Measurements from ENCODE around the gene SGPP2.

The SGPP2 gene

GRCh38 chr2:222459983-222460382, 35.6 kb downstream of the SGPP2 start:
- peaks cover 0 to 6% (median 3%) of the 10 kb centered on the region in 5 donors for H3K27me3 ChIP-seq (ENCODE audit: control insufficient read depth in 5 of 5, insufficient read depth in 4 of 5, low read length in 5 of 5)
- H3K36me3 ChIP-seq (ENCODE audit: control insufficient read depth in 5 of 5, insufficient read depth in 5 of 5, low read length in 5 of 5) = no peaks in the 10 kb centered on the region
- H3K4me3 ChIP-seq (ENCODE audit: low read depth in 1 of 5, low read length in 5 of 5) = no peak overlapping the region
- no peak overlapping the region for H3K27ac ChIP-seq (ENCODE audit: low read depth, low read length)
- H3K4me1 ChIP-seq (ENCODE audit: control insufficient read depth in 5 of 5, insufficient read depth in 5 of 5, low read length in 5 of 5) = no peaks in the 10 kb centered on the region
- H3K9ac ChIP-seq (ENCODE audit: low read length in 5 of 5) = no peak overlapping the region
- H3K9me3 ChIP-seq (ENCODE audit: control insufficient read depth in 5 of 5, low read length in 5 of 5) = no peaks in the 10 kb centered on the region

DNA sequence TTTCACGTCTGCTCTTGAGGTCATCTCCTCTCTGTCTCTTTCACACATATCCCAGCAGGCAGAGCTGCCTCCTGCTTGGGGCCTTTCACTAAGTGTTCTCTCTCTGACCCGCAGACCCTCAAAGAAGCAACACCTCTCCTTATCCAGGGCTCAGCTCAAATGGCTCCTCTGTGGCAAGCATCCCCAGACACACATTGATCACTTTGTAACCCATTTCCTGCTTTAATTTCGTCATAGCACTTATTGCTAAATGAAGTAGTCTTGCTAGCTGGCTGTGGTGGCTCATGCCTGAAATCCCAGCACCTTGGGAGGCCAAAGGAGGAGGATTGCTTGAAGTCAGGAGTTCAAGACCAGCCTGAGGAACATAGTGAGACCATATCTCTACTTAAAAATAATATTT, 41.4 kb downstream of the SGPP2 start:
- H3K4me3 ChIP-seq (ENCODE audit: low read depth in 1 of 5, low read length in 5 of 5) = no peak overlapping the region
- no peaks in the 10 kb centered on the region for H3K9me3 ChIP-seq (ENCODE audit: control insufficient read depth in 5 of 5, low read length in 5 of 5)
- H3K27me3 ChIP-seq (ENCODE audit: control insufficient read depth in 5 of 5, insufficient read depth in 4 of 5, low read length in 5 of 5) = peaks cover 0 to 12% (median 5%) of the 10 kb centered on the region in 5 donors
- H3K4me1 ChIP-seq (ENCODE audit: control insufficient read depth in 5 of 5, insufficient read depth in 5 of 5, low read length in 5 of 5) = no peaks in the 10 kb centered on the region
- H3K9ac ChIP-seq (ENCODE audit: low read length in 5 of 5) = no peak overlapping the region
- no peaks in the 10 kb centered on the region for H3K36me3 ChIP-seq (ENCODE audit: control insufficient read depth in 5 of 5, insufficient read depth in 5 of 5, low read length in 5 of 5)
- H3K27ac ChIP-seq (ENCODE audit: low read depth, low read length) = no peak overlapping the region

DNA sequence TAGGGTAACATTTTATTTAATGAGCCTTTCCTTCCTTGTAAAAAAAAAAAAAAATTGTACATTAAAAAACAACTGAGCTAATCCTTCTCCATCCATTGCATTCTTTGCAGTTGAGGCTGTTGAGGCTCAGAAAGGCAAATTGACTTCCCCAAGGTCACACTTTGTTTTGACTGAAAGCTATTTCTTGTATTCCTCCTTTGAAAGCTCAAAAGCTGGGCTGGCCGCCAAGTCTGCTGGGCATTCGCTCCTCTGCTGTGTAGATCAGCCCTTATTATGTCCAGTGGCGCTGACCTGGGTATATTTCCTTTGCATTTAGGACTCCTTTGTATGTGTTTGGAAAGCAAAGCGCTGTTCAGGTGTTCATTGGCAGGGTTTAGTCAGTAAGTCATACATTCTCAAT, 44.0 kb downstream of the SGPP2 start:
- H3K4me3 ChIP-seq (ENCODE audit: low read depth in 1 of 5, low read length in 5 of 5) = no peak overlapping the region
- peaks cover 0 to 9% (median 5%) of the 10 kb centered on the region in 5 donors for H3K27me3 ChIP-seq (ENCODE audit: control insufficient read depth in 5 of 5, insufficient read depth in 4 of 5, low read length in 5 of 5)
- H3K36me3 ChIP-seq (ENCODE audit: control insufficient read depth in 5 of 5, insufficient read depth in 5 of 5, low read length in 5 of 5) = no peaks in the 10 kb centered on the region
- H3K9me3 ChIP-seq (ENCODE audit: control insufficient read depth in 5 of 5, low read length in 5 of 5) = no peaks in the 10 kb centered on the region
- no peaks in the 10 kb centered on the region for H3K4me1 ChIP-seq (ENCODE audit: control insufficient read depth in 5 of 5, insufficient read depth in 5 of 5, low read length in 5 of 5)
- H3K27ac ChIP-seq (ENCODE audit: low read depth, low read length) = no peak overlapping the region
- no peak overlapping the region for H3K9ac ChIP-seq (ENCODE audit: low read length in 5 of 5)

DNA sequence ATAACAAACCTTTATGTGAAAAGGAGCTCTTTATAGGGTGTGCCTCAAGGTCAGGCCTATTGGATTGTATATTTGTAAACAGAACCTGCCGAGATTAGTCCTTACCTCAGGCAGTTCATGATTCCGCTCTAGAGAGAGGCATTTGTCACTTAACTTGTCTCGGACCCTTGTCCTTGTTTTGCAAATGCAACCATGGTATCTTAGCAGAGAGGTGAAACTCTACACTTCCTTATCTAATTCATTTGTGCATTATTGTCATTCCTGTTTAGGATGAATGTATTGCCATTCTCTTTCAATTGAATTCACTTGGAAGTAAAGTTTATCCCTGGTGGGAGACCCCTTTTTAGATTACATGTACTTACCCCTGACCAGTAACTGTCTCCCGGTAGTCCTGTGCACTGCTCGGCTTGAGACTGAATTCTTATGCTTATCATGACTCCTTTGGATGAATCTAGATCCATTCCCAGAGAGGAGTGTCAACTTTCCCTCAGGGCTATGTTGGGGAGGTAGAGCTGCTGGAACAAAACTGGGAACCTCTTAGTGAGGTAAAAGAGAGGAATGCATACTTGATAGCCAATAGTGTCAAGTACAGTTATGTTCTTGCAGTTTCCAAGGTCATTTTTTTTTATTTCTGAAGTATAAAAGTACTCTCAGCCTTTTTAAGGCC, 46.6 kb downstream of the SGPP2 start:
- Histone ChIP-seq H3K9ac (ENCODE audit: low read length in 5 of 5) (no peak overlapping the region), H3K27ac (ENCODE audit: low read depth, low read length) (no peak overlapping the region), H3K36me3 (ENCODE audit: control insufficient read depth in 5 of 5, insufficient read depth in 5 of 5, low read length in 5 of 5) (no peaks in the 10 kb centered on the region), H3K9me3 (ENCODE audit: control insufficient read depth in 5 of 5, low read length in 5 of 5) (no peaks in the 10 kb centered on the region), H3K4me1 (ENCODE audit: control insufficient read depth in 5 of 5, insufficient read depth in 5 of 5, low read length in 5 of 5) (no peaks in the 10 kb centered on the region), H3K4me3 (ENCODE audit: low read depth in 1 of 5, low read length in 5 of 5) (no peak overlapping the region), H3K27me3 (ENCODE audit: control insufficient read depth in 5 of 5, insufficient read depth in 4 of 5, low read length in 5 of 5) (peaks cover 0 to 5% (median 3%) of the 10 kb centered on the region in 5 donors)

- no peak overlapping the region for H3K4me3 ChIP-seq (ENCODE audit: low read depth in 1 of 5, low read length in 5 of 5)
- H3K9ac ChIP-seq (ENCODE audit: low read length in 5 of 5) = no peak overlapping the region
- H3K27ac ChIP-seq (ENCODE audit: low read depth, low read length) = no peak overlapping the region
- H3K4me1 ChIP-seq (ENCODE audit: control insufficient read depth in 5 of 5, insufficient read depth in 5 of 5, low read length in 5 of 5) = no peaks in the 10 kb centered on the region
- H3K27me3 ChIP-seq (ENCODE audit: control insufficient read depth in 5 of 5, insufficient read depth in 4 of 5, low read length in 5 of 5) = no peaks in the 10 kb centered on the region
- no peaks in the 10 kb centered on the region for H3K9me3 ChIP-seq (ENCODE audit: control insufficient read depth in 5 of 5, low read length in 5 of 5)
- no peaks in the 10 kb centered on the region for H3K36me3 ChIP-seq (ENCODE audit: control insufficient read depth in 5 of 5, insufficient read depth in 5 of 5, low read length in 5 of 5)
Measured at GRCh38 chr2:222477962-222478608, 53.7 kb downstream of the SGPP2 start.

GRCh38 chr2:222479859-222480258, 55.5 kb downstream of the SGPP2 start:
- Histone ChIP-seq H3K9me3 (ENCODE audit: control insufficient read depth in 5 of 5, low read length in 5 of 5) (no peaks in the 10 kb centered on the region), H3K4me1 (ENCODE audit: control insufficient read depth in 5 of 5, insufficient read depth in 5 of 5, low read length in 5 of 5) (no peaks in the 10 kb centered on the region), H3K36me3 (ENCODE audit: control insufficient read depth in 5 of 5, insufficient read depth in 5 of 5, low read length in 5 of 5) (no peaks in the 10 kb centered on the region), H3K4me3 (ENCODE audit: low read depth in 1 of 5, low read length in 5 of 5) (no peak overlapping the region), H3K27ac (ENCODE audit: low read depth, low read length) (no peak overlapping the region), H3K9ac (ENCODE audit: low read length in 5 of 5) (no peak overlapping the region), H3K27me3 (ENCODE audit: control insufficient read depth in 5 of 5, insufficient read depth in 4 of 5, low read length in 5 of 5) (no peaks in the 10 kb centered on the region)

- Histone ChIP-seq H3K27me3 (ENCODE audit: control insufficient read depth in 5 of 5, insufficient read depth in 4 of 5, low read length in 5 of 5) (no peaks in the 10 kb centered on the region), H3K36me3 (ENCODE audit: control insufficient read depth in 5 of 5, insufficient read depth in 5 of 5, low read length in 5 of 5) (no peaks in the 10 kb centered on the region), H3K4me3 (ENCODE audit: low read depth in 1 of 5, low read length in 5 of 5) (no peak overlapping the region), H3K27ac (ENCODE audit: low read depth, low read length) (no peak overlapping the region), H3K9me3 (ENCODE audit: control insufficient read depth in 5 of 5, low read length in 5 of 5) (no peaks in the 10 kb centered on the region), H3K9ac (ENCODE audit: low read length in 5 of 5) (no peak overlapping the region), H3K4me1 (ENCODE audit: control insufficient read depth in 5 of 5, insufficient read depth in 5 of 5, low read length in 5 of 5) (peaks cover 0 to 6% (median 5%) of the 10 kb centered on the region in 5 donors)
Measured at GRCh38 chr2:222480497-222480896, 56.2 kb downstream of the SGPP2 start.

- Histone ChIP-seq H3K9me3 (ENCODE audit: control insufficient read depth in 5 of 5, low read length in 5 of 5) (no peaks in the 10 kb centered on the region), H3K9ac (ENCODE audit: low read length in 5 of 5) (no peak overlapping the region), H3K4me3 (ENCODE audit: low read depth in 1 of 5, low read length in 5 of 5) (no peak overlapping the region), H3K27me3 (ENCODE audit: control insufficient read depth in 5 of 5, insufficient read depth in 4 of 5, low read length in 5 of 5) (no peaks in the 10 kb centered on the region), H3K4me1 (ENCODE audit: control insufficient read depth in 5 of 5, insufficient read depth in 5 of 5, low read length in 5 of 5) (peaks cover 0 to 17% (median 13%) of the 10 kb centered on the region in 5 donors), H3K27ac (ENCODE audit: low read depth, low read length) (no peak overlapping the region), H3K36me3 (ENCODE audit: control insufficient read depth in 5 of 5, insufficient read depth in 5 of 5, low read length in 5 of 5) (no peaks in the 10 kb centered on the region)
Measured at GRCh38 chr2:222481941-222482340, 57.6 kb downstream of the SGPP2 start.

GRCh38 chr2:222483513-222484039, 59.2 kb downstream of the SGPP2 start:
- no peaks in the 10 kb centered on the region for H3K36me3 ChIP-seq (ENCODE audit: control insufficient read depth in 5 of 5, insufficient read depth in 5 of 5, low read length in 5 of 5)
- peaks cover 0 to 17% (median 13%) of the 10 kb centered on the region in 5 donors for H3K4me1 ChIP-seq (ENCODE audit: control insufficient read depth in 5 of 5, insufficient read depth in 5 of 5, low read length in 5 of 5)
- H3K27me3 ChIP-seq (ENCODE audit: control insufficient read depth in 5 of 5, insufficient read depth in 4 of 5, low read length in 5 of 5) = no peaks in the 10 kb centered on the region
- H3K9me3 ChIP-seq (ENCODE audit: control insufficient read depth in 5 of 5, low read length in 5 of 5) = no peaks in the 10 kb centered on the region
- no peak overlapping the region for H3K9ac ChIP-seq (ENCODE audit: low read length in 5 of 5)
- no peak overlapping the region for H3K4me3 ChIP-seq (ENCODE audit: low read depth in 1 of 5, low read length in 5 of 5)
- no peak overlapping the region for H3K27ac ChIP-seq (ENCODE audit: low read depth, low read length)

DNA sequence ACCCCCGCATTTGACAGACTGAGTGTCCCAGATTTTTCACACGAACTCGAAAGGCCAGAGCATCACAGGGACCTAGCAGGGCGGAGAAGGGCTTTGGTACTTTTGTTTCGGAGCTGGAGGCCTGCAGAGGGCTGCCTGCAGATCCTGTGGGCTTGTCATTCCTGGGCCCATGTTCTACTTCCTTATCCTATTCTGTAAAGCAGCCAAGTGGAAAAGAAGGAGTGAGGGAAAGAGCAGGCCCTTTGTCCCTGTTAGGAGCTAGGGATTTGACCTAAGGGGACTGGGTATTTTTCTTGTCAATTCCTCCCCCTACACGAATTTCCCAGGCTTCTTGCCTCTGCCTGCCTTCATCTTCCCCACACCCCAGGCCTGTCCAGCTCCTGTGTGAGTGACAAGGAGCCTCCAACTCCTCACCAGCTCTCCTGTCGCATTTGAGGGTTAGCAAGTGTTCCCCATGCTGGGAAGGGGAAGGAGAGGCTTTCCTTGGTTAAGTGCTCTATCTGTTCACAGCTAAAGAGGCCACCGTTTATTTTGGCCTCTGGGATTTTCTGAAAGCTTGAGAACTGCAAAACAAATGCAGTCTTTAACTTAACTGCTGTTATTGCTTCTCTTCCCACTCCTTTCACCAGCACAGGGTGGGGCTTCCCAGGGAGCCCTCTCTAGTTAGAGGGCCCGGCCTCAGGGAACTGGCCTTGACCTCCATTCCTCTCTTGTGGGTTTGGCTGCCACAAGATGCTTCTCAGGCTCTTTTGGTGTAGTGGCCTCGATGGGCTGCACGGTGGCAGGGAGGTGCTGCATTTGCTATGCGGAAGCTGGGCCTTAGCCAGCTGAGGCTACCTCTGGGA, 61.2 kb downstream of the SGPP2 start:
- Histone ChIP-seq H3K9me3 (ENCODE audit: control insufficient read depth in 5 of 5, low read length in 5 of 5) (no peaks in the 10 kb centered on the region), H3K9ac (ENCODE audit: low read length in 5 of 5) (peak overlapping the region in 1 of 5 donors; percentile 57), H3K27ac (ENCODE audit: low read depth, low read length) (no peak overlapping the region), H3K36me3 (ENCODE audit: control insufficient read depth in 5 of 5, insufficient read depth in 5 of 5, low read length in 5 of 5) (no peaks in the 10 kb centered on the region), H3K4me3 (ENCODE audit: low read depth in 1 of 5, low read length in 5 of 5) (peak overlapping the region in 1 of 5 donors; percentile 1), H3K27me3 (ENCODE audit: control insufficient read depth in 5 of 5, insufficient read depth in 4 of 5, low read length in 5 of 5) (no peaks in the 10 kb centered on the region), H3K4me1 (ENCODE audit: control insufficient read depth in 5 of 5, insufficient read depth in 5 of 5, low read length in 5 of 5) (peaks cover 0 to 17% (median 13%) of the 10 kb centered on the region in 5 donors)

All from subcutaneous abdominal adipose tissue (tissue), 5 donors.